HL-60/S4 treated with retinoic acid at 250 ng/mL for 4 days and 3 days (cell line): Measurements from ENCODE around the gene APOB.

Experiments used
- in situ Hi-C: fragments of 300-500 bp; cut with MboI; formaldehyde crosslinking; loops from 2 replicates; pipeline ENCODE4 v1.7.0; 2022; ENCODE audit warnings: low sequenced_read_pairs

The APOB gene

DNA sequence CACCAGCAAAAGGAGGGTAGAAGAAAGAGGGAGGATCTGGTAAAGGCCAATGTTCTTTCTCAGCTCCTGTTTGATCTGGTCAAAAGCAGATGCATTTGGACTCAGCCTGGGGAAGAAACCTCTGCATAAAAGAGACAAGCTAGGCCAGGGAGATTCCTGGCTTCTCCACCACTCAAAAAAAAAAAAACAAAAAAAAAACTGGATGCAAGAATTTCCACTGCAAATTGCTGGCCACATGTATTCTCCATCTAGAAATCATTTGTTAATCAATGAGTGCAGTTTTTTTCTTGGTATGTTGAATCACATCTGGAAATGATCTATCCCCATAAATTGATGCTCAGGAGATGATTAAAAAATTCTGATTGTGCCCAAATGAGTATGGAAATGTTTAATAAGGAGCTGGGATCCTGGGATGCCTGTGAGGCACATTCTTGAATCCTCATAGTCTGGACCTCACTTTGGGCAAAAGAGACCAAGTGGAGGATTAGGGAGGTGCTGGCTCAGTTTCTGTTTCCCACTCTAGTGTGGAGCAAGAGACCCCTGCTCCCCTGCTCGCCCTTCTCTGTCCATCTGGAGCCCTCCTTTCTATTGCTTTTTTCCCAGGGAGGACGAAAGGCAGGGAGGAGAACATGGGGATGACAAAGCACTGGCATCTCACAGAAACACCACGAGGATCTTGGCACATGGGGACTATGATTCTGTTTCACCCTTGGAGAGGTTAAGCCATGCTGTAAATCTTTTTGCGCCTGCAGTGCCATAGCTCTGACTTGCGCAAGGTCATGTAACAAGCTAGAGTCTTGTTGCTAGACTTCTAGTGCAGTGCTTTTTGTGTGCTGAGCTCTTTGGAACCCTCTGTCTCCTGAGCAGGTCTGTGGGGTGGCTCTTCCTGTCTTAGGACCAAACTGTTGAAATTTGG, 57.6 kb downstream of the APOB start:
- in situ Hi-C loops = no loop called here

GRCh38 chr2:20985062-20985461, 58.8 kb downstream of the APOB start:
- in situ Hi-C loops = no loop called here

DNA sequence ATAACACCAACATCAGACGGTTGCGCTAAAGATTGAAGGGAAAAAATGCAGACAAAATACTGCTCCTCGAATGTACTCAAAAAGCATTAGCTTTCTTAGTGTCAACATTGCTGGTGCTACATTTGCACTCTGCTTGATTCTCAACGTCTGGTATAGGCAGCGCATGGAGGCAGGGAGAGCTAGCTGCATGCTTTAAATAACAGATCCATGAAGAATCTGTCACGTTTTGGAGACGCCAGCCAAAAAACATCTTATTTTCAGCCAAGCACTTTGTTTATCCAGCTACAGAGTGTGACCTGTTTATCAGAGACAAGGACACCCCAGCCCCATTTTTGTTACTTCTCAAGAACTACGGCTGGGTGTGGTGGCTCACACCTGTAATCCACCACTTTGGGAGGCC, 59.5 kb downstream of the APOB start:
- in situ Hi-C loops = no loop called here

GRCh38 chr2:20983844-20984243, 60.0 kb downstream of the APOB start:
- in situ Hi-C loops = no loop called here

- in situ Hi-C loops = no loop called here
Observed at GRCh38 chr2:20982861-20983260, 61.0 kb downstream of the APOB start.

- in situ Hi-C loops = no loop called here
Observed at GRCh38 chr2:20977520-20978180, 66.2 kb downstream of the APOB start.

DNA sequence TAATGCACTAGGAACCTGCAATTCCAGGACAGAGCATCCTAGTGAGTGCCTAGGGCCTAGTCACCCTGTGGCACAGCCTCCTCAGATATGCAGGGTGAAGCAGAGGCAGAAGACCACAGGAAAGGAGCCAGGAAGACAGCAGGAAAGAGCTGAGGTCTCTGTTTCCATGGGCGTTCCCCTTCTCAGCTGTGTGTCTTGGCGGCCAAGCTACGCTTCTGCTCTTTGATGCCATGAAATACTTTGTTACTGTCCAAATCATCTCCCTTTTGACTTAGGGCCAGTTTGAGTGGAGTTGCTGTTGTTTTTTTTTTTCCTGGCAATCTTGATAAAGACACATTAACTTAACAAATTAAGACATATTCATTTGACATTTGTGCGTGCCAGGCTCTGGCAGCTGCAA, 67.3 kb downstream of the APOB start:
- in situ Hi-C loops = no loop called here

DNA sequence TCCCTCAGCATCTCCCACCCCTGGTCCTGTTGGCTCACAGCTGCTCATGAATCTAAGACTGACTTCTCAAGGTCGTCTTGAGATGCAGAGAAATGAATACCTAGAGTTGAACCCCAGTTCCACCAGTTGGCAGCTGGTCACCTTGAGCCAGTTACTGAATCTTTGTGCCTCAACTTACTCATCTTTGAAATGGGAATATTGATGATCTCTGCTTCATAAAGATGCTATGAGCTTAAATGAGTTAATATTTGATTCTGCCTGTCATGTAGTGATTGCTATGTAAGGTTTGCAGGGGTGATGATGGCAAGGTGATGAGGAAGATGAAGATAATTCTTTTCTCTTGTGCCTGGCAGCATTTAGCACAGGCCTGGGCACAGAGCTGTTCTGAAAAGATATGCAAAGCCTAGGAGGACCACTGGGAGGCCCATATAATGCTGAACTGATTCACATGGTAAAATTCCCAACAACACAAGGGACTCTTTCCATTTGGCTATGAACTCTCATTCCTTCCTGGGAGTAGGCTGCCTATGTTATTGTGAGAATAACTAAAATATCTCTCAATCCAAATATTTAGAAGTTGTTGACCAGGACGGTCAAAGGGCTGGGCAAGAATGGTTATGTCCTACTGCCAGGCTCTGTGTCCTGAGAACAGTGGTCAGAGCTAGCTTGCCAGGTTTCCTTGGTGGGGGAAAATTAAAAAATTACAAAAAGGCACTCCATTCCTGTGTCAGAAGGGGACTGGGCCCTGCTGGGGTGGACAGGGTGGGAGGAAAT, 70.9 kb downstream of the APOB start:
- in situ Hi-C loops = loop anchor here (25.0 kb wide), 1 partner anchor 536 kb away; the partner anchor contains the start of gene RHOB

GRCh38 chr2:20972110-20972509, 71.8 kb downstream of the APOB start:
- in situ Hi-C loops = loop anchor here (25.0 kb wide), 1 partner anchor 535 kb away; the partner anchor contains the start of gene RHOB

GRCh38 chr2:20970068-20970467, 73.8 kb downstream of the APOB start:
- in situ Hi-C loops = loop anchor here (25.0 kb wide), 1 partner anchor 533 kb away; the partner anchor contains the start of gene RHOB

DNA sequence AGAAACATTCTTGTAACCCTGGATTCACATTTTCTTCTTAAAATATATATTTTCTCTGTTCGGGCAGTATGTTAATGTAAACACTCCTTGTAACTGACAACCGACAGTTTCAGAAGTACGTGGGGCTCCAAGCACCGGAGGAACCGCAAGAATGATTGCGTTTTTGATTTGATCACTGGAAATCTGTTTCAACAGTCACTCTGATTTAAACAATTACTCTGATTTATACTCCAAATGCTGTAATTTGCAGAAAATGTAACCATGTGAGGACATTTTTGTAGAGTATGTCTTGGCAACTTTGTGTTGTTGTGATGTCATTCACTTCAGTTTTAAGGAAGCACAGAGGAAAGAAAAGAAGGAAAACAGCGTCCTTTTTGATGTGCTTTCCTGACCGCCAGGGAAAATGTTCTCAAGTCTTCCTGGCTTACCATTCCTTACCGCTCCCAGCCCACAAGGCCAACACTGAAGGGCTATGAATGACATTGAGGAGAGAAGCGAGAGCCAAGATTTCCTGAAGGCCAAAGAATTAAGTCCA, 77.7 kb downstream of the APOB start:
- in situ Hi-C loops = loop anchor here (10.0 to 25.0 kb wide), 2 partner anchors 301 to 529 kb away; partner anchors contain the start of genes GDF7 and RHOB

DNA sequence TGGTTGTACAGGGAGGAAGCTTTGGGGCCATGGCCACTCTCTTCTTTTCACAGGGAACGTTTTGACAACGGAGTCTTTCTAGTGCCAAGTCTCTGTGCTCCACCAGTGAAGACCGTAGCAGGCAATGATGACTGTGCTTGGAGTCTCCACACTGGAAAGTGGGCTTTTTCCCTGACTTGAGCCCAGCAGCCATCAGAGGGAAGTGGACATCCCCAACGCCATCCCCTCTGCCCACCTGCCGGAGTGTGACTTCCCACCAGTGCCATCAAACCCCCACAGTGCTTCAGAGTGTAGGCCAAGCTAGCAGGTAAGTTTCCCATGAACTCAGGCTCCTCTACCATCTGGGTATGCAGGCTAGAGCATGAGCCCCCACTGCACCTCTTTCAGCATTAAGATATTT, 78.7 kb downstream of the APOB start:
- in situ Hi-C loops = loop anchor here (10.0 to 25.0 kb wide), 2 partner anchors 300 to 528 kb away; partner anchors contain the start of genes GDF7 and RHOB

DNA sequence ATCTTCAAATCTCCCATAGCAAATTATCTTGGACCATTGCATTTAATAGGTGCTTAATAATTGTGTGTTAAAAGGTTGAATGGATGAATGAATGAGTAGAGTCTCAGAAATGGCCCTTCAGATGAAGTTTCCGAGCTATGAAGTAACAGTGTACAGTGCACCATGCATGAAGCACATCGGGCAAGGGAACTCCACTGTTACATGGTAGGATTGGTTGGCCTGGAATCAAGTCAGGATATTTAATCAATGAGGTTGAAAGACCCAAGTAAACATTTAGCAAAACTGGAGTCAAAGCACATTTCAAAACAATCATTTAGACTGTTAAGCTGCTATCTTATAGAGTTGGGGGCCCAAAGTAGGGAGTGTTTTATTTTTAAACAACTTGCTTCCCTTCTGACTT, 80.0 kb downstream of the APOB start:
- in situ Hi-C loops = loop anchor here (10.0 to 25.0 kb wide), 2 partner anchors 299 to 527 kb away; partner anchors contain the start of genes GDF7 and RHOB

GRCh38 chr2:20962939-20963557, 80.8 kb downstream of the APOB start:
- in situ Hi-C loops = loop anchor here (10.0 to 25.0 kb wide), 2 partner anchors 298 to 526 kb away; partner anchors contain the start of genes GDF7 and RHOB

DNA sequence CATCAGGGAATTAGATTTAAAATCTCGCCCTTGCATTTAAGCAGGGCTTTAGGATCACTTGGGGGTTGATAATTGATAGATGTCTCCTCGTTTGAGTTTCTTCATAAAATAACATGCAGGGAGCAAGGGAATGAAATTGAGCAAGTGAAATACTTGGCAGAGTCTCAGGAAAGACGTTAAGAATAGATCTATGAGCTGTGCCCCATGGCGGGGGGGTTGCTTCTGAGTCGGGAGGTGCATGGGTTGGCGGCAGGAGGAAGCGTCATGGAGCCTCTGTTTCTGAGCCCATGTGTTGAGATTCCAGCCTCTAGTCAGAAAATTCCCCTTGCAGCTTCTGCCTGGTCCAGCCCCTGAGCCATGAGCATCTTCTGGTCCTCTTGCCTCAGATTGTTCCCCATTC, 82.0 kb downstream of the APOB start:
- in situ Hi-C loops = loop anchor here (10.0 to 25.0 kb wide), 2 partner anchors 297 to 525 kb away; partner anchors contain the start of genes GDF7 and RHOB

DNA sequence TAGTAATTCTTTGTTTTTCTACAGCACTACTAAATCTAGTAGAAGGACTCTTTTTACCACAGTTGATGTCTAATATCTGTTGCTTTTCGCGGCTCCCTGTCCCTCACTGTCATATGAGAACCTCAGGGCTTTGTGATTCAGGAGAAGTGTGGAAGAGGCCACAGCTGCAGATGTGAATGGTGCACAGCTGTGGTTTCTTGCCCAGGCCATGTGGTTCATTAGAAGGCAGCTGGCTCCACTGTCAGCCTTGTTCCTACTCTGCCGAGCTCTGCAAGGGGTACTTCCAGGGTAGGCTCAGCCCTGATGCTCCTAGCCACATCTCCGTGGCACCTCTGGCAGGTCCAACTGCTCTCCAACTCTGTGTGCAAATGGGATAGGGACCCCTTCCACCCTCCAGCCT, 83.9 kb downstream of the APOB start:
- in situ Hi-C loops = loop anchor here (10.0 to 25.0 kb wide), 2 partner anchors 295 to 523 kb away; partner anchors contain the start of genes GDF7 and RHOB

DNA sequence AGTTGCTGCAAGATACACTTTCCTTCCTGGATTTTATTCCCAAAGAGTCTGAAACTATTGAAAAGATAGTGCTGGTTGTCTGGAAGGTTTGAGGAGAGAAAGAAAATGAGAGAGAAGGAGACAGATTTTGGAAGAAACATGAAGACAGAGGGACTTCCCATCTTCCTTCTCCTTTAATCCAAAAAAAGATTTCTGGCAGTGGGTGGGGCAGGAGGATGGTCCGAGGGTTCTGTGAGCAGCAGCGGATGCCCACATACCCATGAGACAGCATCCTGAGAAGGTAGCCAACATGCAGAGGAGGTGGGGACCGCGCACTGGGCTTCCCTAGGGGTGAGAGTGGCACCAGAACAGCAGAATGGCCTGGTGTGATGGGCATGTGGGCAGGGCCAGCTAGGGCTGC, 84.6 kb downstream of the APOB start:
- in situ Hi-C loops = loop anchor here (25.0 kb wide), 1 partner anchor 522 kb away; the partner anchor contains the start of gene RHOB

GRCh38 chr2:20957788-20958525, 85.9 kb downstream of the APOB start:
- in situ Hi-C loops = loop anchor here (25.0 kb wide), 1 partner anchor 521 kb away; the partner anchor contains the start of gene RHOB
